HG03432 (cell line): Measurements from ENCODE around the gene ZSWIM1.
"Not testable (repeated sequence)": the region's sequence is repeated elsewhere in the genome, so short reads cannot be mapped to it uniquely, and the experiment has no call there.

Experiments used
- ATAC-seq: cut with Tn5 transposase; IDR thresholded peaks from one replicate; pipeline ENCODE4 v1.9.1; 2021; ENCODE audit warnings: mild to moderate bottlenecking, moderate library complexity; ENCODE audit not compliant: unreplicated experiment

ZSWIM1 gene

DNA sequence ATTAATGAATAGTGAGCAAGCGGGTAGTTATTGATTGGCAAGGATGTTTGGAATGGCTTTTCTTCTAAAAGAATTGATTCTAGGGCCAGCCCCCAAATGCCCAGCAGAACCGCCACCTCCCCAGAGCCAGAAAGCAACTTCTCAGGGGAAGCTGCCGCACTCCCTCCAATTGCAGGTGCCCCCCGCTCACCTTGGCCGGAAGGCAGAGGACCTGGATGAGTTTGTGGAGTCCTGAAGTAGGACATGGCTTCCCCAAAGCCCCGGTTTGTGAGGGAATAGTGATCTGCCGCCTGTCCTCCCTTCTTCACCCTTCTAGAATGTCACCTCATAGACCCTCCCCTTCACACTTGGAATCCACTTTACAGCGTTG is 6.3 kb downstream of the ZSWIM1 start, which contains the start of gene SPATA25:
SPATA25 (minus strand) TSS at position 277 of the 370 bp plus-strand sequence; CDS start at position 245, 32 bp downstream.
- ATAC-seq: no peak

DNA sequence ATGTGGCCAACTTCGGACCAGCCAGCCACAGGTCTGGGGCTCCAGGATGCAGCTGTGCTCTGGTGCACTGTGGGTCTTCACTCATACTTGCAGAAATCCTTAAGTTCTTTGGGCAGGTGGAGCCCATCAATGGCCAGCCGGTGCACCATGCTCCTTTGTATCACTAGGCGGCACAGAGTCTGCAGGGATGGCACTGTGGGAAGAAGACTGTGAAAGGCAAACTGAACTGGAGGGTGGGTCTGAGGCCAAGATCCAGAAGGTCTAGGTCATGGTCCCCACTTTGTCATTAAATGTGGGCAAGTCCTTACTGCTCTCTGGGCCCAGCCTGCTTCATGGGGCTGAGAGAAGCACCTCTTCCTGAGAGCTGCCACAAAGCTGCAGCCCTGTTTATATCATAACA is 7.7 kb downstream of the ZSWIM1 start:
- ATAC-seq: no peak

DNA sequence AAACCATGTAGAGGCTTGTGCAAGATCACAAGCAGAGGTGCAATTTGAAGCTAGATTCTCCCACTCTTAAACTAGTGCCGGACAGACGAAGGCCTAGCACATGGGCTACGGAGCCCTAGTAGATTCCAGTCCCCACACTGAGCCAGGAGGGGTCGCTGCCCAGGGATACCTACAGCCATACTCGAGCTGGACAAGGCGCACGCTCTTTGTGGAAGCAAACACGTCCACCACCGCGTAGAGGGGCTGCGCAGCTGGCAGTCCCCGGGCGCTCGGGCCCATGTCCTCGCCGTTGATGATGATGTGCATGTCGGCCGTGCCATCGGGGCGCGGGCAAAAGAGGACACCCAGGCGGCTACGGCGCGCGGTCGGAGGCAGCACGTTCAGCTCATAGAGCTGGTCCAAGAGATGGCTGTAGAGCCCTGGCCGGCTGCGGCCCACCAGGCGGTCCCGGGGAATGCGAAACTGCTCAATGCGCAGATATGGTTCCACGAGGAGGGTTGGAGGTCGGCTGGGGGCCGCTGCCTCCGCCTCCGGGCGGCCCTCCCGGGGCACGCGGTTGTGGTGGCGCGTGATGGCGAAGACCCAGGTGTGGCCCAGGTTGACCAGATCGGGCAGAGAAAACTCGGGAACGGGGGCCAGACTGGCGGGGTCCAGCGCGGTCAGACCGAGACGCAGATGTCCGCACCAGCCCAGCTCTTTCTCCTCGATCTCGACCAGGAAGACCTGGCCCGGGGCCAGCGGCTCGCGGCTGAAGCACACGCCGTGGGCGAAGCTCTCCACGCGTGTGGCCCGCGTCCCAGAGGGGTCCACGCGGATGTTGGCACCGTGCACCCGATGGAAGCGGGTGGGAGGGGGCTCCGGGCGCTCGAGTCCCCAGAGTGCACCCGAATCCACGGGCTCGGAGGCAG is 9.3 kb downstream of the ZSWIM1 start:
- ATAC-seq: peak; percentile 24

DNA sequence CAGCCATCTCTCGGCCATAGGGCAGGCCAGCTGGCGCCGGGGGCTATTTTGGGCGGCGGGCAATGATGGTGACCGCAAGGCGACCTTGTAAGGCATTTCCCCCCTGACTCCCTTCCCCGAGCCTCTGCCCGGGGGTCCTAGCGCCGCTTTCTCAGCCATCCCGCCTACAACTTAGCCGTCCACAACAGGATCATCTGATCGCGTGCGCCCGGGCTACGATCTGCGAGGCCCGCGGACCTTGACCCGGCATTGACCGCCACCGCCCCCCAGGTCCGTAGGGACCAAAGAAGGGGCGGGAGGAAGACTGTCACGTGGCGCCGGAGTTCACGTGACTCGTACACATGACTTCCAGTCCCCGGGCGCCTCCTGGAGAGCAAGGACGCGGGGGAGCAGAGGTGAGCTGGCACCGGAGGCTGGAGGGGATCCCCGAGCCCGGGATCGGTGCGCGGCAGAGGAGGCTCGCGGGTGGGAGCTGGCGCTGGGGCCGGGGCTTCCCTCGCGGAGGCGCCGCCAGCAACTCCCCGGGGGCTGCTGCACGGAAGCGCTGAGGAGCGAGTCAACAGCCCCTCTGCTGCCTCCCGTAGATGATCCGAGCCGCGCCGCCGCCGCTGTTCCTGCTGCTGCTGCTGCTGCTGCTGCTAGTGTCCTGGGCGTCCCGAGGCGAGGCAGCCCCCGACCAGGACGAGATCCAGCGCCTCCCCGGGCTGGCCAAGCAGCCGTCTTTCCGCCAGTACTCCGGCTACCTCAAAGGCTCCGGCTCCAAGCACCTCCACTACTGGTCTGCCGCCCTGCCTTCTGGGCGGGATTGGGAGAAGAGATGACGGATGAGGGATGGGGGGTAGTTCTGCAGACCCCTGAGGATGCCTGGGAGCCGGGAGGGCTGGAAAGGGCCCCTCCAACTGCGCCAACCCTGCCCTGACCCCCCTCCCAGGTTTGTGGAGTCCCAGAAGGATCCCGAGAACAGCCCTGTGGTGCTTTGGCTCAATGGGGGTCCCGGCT is 10.3 kb downstream of the ZSWIM1 start, which contains the start of the genes CTSA and NEURL2:
CTSA (plus strand) TSS at position 351 of the 999 bp plus-strand sequence; CDS start at position 585, 234 bp downstream.
NEURL2 (minus strand) TSS at position 224 of the 999 bp plus-strand sequence; CDS start at position 7, 217 bp downstream.
- peak; percentile 71 for ATAC-seq

DNA sequence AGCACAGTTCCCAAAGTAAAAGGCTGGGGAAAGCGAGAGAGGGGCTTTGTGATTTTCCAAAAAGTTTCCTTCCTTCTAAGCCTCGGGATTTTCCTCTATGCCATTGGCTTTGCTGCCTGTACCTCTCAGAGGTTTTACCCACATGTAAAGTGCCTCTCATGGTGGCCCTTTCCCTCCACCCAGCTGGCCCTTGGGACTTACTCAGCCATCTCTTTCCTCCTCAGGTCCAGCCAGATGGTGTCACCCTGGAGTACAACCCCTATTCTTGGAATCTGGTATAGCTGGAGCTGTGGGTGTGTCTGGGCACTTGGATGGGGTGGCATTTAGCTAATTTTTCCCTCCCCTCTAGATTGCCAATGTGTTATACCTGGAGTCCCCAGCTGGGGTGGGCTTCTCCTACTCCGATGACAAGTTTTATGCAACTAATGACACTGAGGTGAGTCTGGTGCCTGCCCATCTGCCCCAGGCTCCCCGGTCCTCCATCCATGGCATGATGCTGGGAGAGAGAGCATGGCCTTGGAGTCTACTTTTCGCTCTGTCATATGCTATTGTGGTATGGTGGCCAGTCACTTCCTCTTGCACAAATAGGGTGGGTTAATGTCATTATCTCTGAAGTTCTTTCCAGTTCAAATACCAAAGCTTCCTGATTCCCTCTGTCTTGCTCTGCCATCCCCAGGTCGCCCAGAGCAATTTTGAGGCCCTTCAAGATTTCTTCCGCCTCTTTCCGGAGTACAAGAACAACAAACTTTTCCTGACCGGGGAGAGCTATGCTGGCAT is 11.2 kb downstream of the ZSWIM1 start:
- ATAC-seq: no peak

DNA sequence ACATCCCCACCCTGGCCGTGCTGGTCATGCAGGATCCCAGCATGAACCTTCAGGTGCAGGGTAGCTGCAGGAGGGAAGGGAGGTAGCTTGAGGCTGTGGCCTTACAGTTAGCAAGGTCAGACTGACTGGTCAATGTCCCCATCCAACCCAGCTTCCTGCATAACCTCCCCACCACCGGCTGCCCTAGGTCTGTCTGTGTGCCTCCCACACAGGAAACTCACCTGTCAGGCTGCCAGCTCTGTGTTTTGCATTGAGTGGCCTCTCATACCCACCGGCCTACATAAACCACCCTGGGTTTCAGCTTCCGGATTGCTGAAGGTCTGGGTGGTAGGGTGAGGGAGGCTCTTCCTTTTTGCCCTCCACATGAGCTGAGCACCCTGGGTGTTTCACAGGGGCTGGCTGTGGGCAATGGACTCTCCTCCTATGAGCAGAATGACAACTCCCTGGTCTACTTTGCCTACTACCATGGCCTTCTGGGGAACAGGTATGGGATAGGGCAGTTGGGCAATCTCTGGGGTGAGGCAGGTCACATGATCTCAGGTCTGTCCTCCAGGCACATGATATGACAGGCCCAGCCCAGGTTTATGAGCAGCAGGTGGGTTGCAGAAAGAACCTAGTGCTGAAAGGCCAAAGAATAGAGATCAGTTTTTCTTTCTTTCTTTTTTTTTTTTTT is 11.9 kb downstream of the ZSWIM1 start:
- ATAC-seq: no peak

DNA sequence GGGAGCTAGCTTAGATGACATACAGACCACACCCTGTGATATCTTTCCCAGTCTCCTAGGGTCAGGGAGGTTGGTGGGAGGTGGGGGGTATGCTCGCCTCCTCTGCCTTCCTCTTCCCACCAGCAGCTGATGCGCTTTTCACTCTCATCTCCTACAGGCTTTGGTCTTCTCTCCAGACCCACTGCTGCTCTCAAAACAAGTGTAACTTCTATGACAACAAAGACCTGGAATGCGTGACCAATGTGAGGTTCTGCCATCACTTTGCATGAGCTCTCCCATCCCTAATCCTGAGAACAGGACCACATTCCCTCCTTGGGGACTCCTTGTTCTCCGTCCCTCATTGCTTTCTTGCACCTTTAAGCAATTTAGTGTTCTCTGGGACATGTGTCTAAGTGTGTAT is 12.8 kb downstream of the ZSWIM1 start:
- ATAC-seq: no peak

DNA sequence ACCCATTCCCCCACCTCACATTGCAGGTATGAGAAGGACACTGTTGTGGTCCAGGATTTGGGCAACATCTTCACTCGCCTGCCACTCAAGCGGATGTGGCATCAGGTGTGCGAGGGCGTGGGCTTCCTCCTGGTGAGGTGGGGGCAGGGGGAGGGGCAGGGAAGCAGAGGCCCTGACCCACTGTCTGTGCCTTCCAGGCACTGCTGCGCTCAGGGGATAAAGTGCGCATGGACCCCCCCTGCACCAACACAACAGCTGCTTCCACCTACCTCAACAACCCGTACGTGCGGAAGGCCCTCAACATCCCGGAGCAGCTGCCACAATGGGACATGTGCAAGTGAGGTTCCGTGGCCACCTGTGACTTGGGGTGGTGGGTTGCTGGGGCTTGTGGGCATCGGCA is 13.8 kb downstream of the ZSWIM1 start:
- ATAC-seq: no peak

DNA sequence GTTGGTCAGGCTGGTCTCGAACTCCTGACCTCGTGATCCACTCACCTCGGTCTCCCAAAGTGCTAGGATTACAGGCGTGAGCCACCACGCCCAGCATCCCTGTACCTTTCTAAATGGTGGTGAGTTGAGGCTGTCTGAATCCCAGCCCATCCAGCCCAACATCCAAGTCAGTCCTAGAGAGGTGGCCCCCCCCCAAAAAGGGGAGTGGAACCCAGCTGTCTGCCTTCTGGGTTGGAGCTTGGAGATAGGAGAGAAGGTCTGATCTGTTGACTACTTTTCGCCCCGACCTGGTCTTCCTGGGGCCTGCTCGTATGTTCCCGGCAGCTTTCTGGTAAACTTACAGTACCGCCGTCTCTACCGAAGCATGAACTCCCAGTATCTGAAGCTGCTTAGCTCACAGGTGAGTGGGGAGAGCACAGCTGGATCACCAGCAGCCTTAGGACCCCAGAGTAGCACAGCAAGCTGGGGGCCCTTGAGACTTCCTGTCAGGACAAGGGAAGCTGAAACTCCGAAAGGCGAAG is 15.7 kb downstream of the ZSWIM1 start:
- no peak for ATAC-seq

DNA sequence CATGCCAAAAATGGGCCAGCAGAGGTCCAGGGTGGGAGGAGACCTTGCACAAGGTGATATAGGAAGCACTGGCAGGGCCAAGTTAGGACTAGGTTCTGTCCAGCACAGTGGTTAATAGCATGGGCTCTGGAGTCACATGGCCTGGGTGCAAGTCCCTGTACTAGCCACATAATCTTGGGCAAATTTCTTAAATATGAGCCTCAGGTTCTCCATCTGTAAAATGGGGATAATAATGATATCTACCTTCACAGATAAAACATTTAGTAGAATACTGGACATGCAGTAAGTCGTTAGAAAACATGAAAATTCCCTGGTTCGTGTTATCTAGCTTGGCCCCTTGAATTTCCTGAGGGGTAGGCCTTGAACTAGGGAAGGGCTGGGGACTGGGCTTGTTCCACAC is 16.3 kb downstream of the ZSWIM1 start:
- no peak for ATAC-seq

DNA sequence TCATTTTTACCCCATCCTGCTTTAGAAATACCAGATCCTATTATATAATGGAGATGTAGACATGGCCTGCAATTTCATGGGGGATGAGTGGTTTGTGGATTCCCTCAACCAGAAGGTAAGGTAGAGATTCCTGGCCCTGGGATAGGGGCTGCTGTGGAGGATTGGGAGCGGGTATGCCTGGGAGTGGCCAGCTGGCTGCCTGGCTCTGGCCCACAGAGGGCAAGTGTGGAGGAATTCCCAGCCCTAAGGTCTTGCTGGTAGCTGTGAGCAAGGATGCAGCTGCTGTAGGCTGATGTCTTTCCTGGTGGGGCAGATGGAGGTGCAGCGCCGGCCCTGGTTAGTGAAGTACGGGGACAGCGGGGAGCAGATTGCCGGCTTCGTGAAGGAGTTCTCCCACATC is 16.7 kb downstream of the ZSWIM1 start:
- no peak for ATAC-seq

DNA sequence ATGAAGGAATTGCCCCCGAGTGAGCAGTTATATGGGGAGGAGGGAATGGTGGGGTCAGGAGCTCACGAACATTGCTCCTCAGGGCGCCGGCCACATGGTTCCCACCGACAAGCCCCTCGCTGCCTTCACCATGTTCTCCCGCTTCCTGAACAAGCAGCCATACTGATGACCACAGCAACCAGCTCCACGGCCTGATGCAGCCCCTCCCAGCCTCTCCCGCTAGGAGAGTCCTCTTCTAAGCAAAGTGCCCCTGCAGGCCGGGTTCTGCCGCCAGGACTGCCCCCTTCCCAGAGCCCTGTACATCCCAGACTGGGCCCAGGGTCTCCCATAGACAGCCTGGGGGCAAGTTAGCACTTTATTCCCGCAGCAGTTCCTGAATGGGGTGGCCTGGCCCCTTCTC is 17.3 kb downstream of the ZSWIM1 start:
- ATAC-seq: no peak

DNA sequence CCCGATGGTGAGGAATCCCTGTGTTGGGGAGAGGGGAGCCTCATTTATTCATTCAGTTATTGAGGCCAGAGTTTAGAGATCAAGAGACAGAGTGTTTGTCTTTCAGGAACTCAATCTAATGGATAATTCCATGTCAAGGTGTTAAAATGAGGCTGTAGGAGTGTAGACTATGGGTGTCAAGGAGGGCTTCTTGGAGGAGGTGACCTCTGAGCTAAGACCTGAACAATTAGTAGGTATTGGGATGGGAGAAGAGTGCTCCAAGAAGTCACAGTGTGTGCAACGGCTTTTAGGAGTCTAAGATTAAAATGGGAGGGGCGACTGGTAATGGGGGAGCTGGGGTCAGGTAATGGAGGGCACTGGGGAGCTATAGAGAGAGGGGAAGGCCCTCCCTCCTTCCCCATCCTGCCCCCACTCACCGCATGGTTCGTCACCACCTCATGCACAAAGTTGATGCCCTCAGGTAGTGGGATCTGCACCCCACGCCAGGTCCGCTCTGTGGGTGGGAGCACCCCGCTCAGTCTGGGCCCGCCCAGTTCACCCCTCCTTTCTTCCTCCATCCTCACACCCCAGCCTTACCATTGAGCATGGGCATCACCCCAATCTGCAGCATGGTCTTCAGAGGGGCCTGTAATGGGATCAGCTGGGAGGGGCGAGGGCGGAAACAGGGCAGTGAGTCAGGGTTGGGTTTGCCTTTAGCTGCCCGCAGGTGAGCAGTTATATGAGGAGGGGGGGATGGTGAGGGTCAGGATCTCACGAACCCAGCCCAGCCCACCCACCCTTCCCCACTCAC is 18.2 kb downstream of the ZSWIM1 start:
- no peak for ATAC-seq

DNA sequence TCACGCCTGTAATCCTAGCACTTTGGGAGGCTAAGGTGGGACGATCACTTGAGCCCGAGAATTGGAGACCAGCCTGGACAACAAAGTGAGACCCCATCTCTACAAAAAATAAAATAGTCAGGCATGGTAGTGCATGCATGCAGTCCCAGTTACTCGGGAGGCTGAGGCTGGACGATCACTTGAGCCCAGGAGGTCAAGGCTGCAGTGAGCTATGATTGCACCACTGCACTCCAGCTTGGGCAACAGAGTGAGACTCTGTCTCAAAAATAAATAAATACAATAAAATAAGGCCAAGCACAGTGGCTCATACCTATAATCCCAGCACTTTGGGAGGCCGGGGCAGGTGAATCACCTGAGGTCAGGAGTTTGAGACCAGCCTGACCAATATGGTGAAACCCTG is 20.3 kb downstream of the ZSWIM1 start:
- ATAC-seq: not testable (repeated sequence)

DNA sequence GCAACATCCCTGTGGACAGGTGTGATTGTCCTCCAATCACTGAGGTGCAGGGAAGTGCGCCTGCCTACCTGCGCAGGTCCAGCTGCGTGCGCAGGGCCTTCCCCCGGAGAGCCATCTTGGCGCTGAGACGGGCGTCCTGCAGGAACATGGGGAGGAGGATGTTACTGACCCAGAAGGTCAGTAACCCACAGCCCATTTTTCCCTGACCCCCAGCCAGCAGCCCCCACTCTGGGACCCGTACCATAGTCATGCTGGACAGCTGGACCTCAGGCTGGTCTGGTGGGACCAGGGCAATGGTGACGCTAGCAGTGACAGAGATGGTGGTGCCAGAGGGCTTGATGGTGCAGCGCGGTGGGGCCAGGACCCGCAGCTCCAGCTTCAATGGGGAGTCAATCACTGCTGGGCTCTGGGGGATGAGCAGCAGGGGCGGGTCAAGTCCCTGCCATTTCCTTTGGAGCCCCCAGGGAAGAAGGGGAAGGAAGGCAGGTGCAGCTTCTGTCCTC is 21.2 kb downstream of the ZSWIM1 start:
- ATAC-seq: no peak

DNA sequence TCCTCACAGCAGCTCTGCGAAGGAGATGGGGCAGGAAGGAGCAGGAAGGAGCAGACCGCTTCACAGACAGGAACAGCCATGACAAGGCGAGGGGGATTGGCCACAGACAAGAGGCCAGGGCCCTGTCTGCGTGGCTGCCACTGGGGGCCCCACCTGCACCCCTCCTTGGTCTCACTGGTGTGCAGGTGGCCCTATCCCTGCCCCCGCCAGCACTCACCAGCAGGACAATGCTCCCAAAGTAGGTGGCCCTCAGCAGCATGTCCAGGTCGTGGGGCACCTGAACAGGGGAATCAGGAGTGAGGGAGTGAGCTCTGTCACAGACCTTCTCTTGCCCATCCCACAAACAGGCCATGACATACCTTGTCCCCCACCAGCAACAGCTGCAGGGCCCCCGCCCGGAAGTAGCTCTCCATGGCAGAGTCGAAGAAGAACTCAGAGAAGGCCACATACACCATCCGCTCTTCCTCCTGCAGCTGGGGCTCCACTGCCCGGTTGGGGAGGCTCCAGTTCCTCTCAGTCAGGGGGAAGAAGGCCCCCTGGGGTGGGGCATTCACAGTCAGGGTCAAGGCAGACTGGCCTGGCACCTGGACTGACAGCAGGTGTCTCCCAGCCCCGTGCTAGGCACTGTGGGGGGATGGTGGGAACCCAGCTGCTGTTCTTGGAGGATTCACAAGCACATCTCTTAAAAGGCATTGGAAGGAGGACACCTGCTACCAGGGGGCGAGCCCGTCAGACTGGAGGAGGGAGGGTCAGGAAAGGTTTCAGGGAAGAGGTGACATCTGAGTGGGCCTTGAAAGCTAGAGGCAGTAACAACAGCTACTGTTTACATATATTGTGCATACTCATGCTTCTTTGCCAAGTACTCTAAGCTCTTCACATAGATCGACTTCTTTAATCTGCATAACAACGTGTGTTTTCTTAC is 23.8 kb downstream of the ZSWIM1 start:
- ATAC-seq: no peak

DNA sequence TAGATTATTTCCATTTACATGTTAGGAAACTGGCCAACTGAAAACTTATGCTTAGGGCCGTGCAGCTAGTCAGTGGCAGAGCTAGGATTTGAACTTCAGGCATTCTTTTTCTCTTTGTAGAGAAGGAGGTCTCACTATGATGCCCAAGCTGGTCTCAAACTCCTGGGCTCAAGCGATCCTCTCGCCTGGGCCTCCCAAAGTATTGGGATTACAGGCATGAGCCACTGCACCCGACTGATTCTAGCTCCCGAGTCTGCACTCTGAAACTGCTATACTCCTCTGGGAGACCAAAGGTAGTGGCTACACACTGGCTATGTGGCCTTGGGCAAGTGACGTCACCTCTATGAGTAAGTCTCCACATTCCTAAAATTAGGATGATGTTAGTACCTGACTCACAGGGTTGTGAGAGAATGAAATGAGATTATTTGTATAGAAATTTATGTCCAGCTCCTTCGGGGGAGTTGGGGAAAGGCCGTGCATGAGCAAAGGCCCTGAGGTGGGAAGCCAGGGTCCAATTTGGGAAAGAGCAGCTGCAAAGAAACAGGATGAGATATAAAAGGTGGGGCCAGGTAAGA is 24.6 kb downstream of the ZSWIM1 start:
- ATAC-seq: no peak
